Progenitor cell of endocrine pancreas (in vitro differentiated cells): Measurements from ENCODE around the gene RPUSD4. TPM values are rescaled to one million over a fixed set of nuclear protein-coding genes. Genes with fewer than 3 reads are reported as not detected.

ENCODE experiments used
- DNase-seq: peaks from one replicate; pipeline ENCODE4 v3.0.0; 2021; ENCODE audit warnings: low spot score; ENCODE audit not compliant: unreplicated experiment
- H3K27ac Mint-ChIP-seq: 2 replicates; pipeline ENCODE4 v1.8.0; 2021; ENCODE audit warnings: mild to moderate bottlenecking, moderate library complexity, mixed read lengths
- H3K27me3 Mint-ChIP-seq: 2 replicates; pipeline ENCODE4 v1.8.0; 2021; ENCODE audit warnings: mixed read lengths
- H3K36me3 Mint-ChIP-seq: 2 replicates; pipeline ENCODE4 v1.8.0; 2022; ENCODE audit warnings: mixed read lengths; ENCODE audit not compliant: insufficient read depth
- H3K4me1 Mint-ChIP-seq: 2 replicates; pipeline ENCODE4 v1.8.0; 2021; ENCODE audit warnings: low read depth, mixed read lengths
- H3K4me3 Mint-ChIP-seq: 2 replicates; pipeline ENCODE4 v1.8.0; 2021; ENCODE audit warnings: low read depth, mild to moderate bottlenecking, moderate library complexity, mixed read lengths
- H3K9me3 Mint-ChIP-seq: 2 replicates; pipeline ENCODE4 v1.8.0; 2021; ENCODE audit warnings: low read depth, mixed read lengths
- total RNA-seq: library from RNA; stranded (reverse); gene quantifications from 2 replicates; pipeline ENCODE4 v1.2.1, GENCODE V29; 2021
- TF ChIP-seq, protein P1 (sequence below): fragments of 200-600 bp; sonication (generic); IDR thresholded peaks from one replicate; pipeline ENCODE4 v1.5.0; 2021; ENCODE audit warnings: antibody characterized with exemption, mild to moderate bottlenecking; ENCODE audit not compliant: unreplicated experiment

The RPUSD4 gene
- total RNA-seq, 1 donor from 2014 or later, result 41.0 TPM

DNA sequence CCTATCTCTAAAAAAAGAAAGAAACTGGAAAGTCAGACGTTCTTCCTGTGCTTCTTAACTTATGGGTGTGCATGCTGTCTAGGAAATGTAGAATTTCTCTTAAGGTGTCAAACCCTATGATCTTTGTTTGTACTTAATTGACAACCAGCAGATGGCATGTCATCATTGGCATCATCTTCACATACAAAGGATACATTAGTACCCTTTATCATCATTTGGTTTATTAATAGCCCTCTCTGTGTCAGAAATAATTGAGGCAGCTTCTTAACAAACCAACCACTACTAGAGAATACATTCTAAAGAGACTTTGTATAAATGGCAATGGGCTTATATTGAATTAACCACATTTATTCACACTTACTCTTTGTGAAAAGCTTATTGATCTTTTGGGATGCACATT lies 43.4 kb upstream of the RPUSD4 start:
- no peak overlapping the region for H3K27ac Mint-ChIP-seq
- H3K4me3 Mint-ChIP-seq, result no peak overlapping the region

GRCh38 chr11:126253265-126253664 lies 41.8 kb upstream of the RPUSD4 start:
- Mint-ChIP-seq H3K9me3 (no peaks in the 10 kb centered on the region), H3K27ac (no peak overlapping the region), H3K36me3 (peaks cover 21% of the 10 kb centered on the region), H3K4me1 (no peaks in the 10 kb centered on the region), H3K4me3 (no peak overlapping the region), H3K27me3 (no peaks in the 10 kb centered on the region)
- TF ChIP-seq, protein P1, sequence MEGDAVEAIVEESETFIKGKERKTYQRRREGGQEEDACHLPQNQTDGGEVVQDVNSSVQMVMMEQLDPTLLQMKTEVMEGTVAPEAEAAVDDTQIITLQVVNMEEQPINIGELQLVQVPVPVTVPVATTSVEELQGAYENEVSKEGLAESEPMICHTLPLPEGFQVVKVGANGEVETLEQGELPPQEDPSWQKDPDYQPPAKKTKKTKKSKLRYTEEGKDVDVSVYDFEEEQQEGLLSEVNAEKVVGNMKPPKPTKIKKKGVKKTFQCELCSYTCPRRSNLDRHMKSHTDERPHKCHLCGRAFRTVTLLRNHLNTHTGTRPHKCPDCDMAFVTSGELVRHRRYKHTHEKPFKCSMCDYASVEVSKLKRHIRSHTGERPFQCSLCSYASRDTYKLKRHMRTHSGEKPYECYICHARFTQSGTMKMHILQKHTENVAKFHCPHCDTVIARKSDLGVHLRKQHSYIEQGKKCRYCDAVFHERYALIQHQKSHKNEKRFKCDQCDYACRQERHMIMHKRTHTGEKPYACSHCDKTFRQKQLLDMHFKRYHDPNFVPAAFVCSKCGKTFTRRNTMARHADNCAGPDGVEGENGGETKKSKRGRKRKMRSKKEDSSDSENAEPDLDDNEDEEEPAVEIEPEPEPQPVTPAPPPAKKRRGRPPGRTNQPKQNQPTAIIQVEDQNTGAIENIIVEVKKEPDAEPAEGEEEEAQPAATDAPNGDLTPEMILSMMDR, result no peak
- DNase-seq, result no peak

More for the DNA sequence above, 43.4 kb upstream of the RPUSD4 start:
- H3K4me1 Mint-ChIP-seq, result no peaks in the 10 kb centered on the region
- peaks cover 18% of the 10 kb centered on the region for H3K36me3 Mint-ChIP-seq
- no peak for DNase-seq
- H3K9me3 Mint-ChIP-seq, result no peaks in the 10 kb centered on the region
- TF ChIP-seq, protein P1, result no peak
- H3K27me3 Mint-ChIP-seq, result no peaks in the 10 kb centered on the region

DNA sequence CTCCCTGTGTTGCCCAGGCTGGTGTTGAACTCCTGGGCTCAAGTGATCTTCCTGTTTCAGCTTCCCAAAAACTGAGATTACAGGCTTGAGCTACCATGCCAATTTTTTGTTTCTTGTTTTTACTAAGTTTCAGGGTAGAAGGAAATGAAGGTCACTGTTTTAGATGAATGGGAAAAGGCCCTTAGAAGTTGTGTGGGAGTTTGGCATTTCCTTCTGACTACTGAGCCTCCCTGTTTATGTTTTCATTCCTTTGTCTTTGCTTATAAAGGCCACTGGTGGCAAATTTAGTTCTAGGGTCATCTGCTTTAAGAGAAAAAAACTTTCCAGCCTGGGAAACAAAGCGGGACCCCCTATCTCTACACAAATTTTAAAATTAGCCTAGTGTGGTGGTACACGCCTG lies 35.2 kb upstream of the RPUSD4 start:
- Mint-ChIP-seq H3K36me3 (peaks cover 24% of the 10 kb centered on the region), H3K27me3 (no peaks in the 10 kb centered on the region), H3K9me3 (no peaks in the 10 kb centered on the region), H3K4me3 (no peak overlapping the region), H3K4me1 (no peaks in the 10 kb centered on the region), H3K27ac (no peak overlapping the region)
- TF ChIP-seq, protein P1, result no peak
- no peak for DNase-seq

DNA sequence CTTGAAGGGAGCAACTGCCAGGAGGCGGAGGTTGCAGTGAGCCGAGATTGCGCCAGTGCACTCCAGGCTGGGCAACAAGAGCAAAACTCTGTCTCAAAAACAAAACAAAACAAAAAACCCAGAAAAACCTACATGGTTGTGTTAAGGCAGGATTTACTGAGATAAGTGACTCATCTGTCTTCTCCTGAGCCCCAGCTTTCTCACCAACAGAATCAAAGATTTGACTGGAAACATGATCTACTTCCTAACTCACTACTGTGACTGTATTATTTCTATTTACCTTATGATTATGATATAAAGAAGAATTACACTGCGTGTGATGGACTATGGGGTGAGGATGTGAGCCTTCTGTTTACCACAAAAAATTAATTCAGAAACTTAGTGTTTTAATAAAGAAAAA lies 21.9 kb upstream of the RPUSD4 start:
- TF ChIP-seq, protein P1, result no peak
- H3K27ac Mint-ChIP-seq, result no peak overlapping the region
- no peaks in the 10 kb centered on the region for H3K27me3 Mint-ChIP-seq
- no peaks in the 10 kb centered on the region for H3K9me3 Mint-ChIP-seq
- H3K36me3 Mint-ChIP-seq, result peaks cover 8% of the 10 kb centered on the region
- no peak for DNase-seq
- no peaks in the 10 kb centered on the region for H3K4me1 Mint-ChIP-seq
- no peak overlapping the region for H3K4me3 Mint-ChIP-seq

DNA sequence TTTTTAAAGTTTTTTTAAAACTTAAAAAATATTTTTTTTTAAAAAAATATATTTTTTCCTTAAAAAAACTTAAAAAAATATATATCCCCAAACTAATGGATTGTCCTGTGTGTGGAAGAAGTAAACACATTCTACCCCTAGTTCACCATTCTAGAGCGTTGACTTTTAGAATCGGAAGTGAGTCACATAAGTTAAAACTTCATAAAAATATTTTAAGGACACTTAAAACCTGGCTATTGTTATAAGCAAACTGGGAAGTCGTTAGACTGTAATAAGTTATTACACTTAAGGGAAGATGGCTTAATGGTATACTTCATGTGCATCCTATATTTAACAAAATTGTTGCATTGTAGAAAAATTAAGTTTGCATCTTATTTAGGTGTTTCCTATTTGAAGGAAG lies 21.2 kb upstream of the RPUSD4 start:
- H3K4me3 Mint-ChIP-seq, result no peak overlapping the region
- H3K4me1 Mint-ChIP-seq, result no peaks in the 10 kb centered on the region
- TF ChIP-seq, protein P1, result no peak
- no peaks in the 10 kb centered on the region for H3K27me3 Mint-ChIP-seq
- H3K9me3 Mint-ChIP-seq, result no peaks in the 10 kb centered on the region
- no peak overlapping the region for H3K27ac Mint-ChIP-seq
- H3K36me3 Mint-ChIP-seq, result peaks cover 7% of the 10 kb centered on the region
- no peak for DNase-seq
